ENCODE data around the gene TIGD3. TPM values are rescaled to one million over a fixed set of nuclear protein-coding genes. Genes with fewer than 3 reads are reported as not detected.

TIGD3 gene
- total RNA-seq, 4 donors from 2014 or later = 0.19 to 0.26 (median 0.20) TPM; not detected in 1

DNA sequence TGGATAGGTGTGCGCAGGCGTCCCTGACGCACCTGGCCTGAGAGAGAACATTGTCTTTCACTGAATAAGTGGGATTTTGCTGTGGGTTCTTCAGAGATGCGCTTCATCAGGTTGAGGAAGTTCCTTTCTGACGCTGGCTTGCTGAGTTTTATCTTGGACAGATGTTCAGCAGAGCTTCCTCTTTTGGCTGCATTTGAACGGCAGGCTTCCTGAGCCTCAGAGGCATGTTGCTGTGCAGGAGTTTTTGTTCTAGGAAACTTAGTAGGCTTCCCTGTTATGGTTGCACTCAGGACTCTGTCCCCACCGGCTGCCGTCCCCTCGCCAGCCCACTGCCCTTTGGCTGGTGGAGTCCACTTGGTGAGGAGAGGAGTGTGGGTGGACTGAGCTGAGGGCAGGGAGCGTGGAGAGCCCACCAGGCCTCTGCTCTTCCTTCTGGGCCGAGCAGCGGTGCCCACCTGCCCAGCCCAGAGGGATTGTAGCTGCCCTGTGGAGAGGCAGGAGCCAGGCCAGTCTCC is 49.1 kb downstream of the TIGD3 start:
- TF ChIP-seq POLR2A (IDR thresholded peaks at IDR 0.05) = no peak
- TF ChIP-seq, protein P1, sequence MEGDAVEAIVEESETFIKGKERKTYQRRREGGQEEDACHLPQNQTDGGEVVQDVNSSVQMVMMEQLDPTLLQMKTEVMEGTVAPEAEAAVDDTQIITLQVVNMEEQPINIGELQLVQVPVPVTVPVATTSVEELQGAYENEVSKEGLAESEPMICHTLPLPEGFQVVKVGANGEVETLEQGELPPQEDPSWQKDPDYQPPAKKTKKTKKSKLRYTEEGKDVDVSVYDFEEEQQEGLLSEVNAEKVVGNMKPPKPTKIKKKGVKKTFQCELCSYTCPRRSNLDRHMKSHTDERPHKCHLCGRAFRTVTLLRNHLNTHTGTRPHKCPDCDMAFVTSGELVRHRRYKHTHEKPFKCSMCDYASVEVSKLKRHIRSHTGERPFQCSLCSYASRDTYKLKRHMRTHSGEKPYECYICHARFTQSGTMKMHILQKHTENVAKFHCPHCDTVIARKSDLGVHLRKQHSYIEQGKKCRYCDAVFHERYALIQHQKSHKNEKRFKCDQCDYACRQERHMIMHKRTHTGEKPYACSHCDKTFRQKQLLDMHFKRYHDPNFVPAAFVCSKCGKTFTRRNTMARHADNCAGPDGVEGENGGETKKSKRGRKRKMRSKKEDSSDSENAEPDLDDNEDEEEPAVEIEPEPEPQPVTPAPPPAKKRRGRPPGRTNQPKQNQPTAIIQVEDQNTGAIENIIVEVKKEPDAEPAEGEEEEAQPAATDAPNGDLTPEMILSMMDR (IDR thresholded peaks at IDR 0.05) = no peak
- WGBS, 2 donors = 71 to 81% methylated on average over 12 of the region's 12 CpGs
- DNase-seq (ENCODE audit: low spot score in 2 of 2) = no peak
- H3K4me3 ChIP-seq (ENCODE audit: low read depth, poor library complexity, severe bottlenecking) = no peak overlapping the region
- intact Hi-C loops (cut with DNase I; ENCODE audit: low total_unique reads) = no loop called here

DNA sequence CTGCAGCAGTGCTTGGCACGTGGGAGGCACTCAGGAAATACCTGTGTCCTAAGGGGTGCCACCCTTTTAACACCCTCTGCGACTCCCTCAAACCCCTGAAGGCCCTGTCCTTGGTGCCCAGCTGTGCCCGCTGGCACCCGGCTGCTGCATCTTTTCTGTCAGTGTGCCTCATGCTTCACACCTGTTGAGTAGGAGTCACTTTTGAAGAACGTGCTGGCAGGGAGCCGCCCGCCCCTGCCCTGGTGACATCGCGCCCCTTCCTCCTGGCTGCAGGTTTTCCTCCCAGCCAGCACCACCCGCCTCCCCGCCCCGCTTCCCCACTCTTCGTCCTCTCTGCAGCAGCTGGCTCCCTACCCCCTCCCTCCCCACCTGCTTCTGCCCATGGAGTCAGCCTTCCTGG is 49.7 kb downstream of the TIGD3 start:
- TF ChIP-seq, protein P1 (IDR thresholded peaks at IDR 0.05) = no peak
- no peak for TF ChIP-seq POLR2A (IDR thresholded peaks at IDR 0.05)
- H3K4me3 ChIP-seq (ENCODE audit: low read depth, poor library complexity, severe bottlenecking) = no peak overlapping the region
- intact Hi-C loops (cut with DNase I; ENCODE audit: low total_unique reads) = no loop called here
- no peak for DNase-seq (ENCODE audit: low spot score in 2 of 2)
- 79 to 80% methylated on average over 12 to 13 of the region's 13 CpGs for WGBS, 2 donors

DNA sequence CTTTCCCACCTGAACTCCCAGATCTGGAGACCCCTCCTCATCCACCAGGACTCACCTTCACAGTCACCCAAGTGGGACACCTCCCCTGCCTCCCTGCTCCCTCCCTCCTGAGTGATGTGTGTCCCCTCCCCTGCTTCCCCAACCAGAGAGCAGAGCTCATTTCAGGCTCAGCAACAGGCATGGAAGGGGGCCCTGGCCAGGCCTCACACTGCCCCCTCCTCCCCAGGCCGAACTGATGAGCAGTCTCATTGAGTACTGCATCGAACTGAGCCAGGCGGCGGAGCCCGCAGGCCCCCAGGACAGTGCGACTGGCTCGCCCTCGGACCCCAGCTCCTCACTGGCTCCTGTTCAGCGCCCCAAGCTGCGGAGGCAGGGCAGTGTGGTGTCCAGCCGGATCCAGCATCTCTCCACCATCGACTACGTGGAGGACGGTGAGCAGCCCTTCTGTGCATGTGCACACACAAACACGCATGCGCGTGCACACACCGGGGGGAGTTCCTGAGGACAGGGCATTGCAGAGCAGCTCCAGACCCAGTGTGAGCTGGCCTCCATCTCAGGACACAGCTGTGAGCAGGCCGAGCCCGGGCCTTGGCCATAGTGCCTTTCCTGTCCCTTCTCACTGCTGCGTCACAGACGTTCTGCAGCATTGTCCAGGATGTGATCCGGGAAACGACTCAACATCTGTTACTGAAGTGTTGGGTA is 50.2 kb downstream of the TIGD3 start:
- TF ChIP-seq, protein P1 (IDR thresholded peaks at IDR 0.05) = no peak
- no peak for TF ChIP-seq POLR2A (IDR thresholded peaks at IDR 0.05)
- WGBS, 2 donors = 88 to 93% methylated on average over 22 to 24 of the region's 24 CpGs
- no peak for DNase-seq (ENCODE audit: low spot score in 2 of 2)
- H3K4me3 ChIP-seq (ENCODE audit: low read depth, poor library complexity, severe bottlenecking) = no peak overlapping the region
- intact Hi-C loops (cut with DNase I; ENCODE audit: low total_unique reads) = no loop called here

Other genes with a start within 250 kb of the TIGD3 start
- 100 to 1,000 TPM; 118 to 374 (median 160) TPM for gene TM7SF2, start 242.9 kb upstream of the TIGD3 start, total RNA-seq
- gene ZNHIT2, start 237.1 kb upstream of the TIGD3 start, total RNA-seq = 10 to 100 TPM; 10.7 to 24.9 (median 17.7) TPM
- 1,000 to 10,000 TPM in 2 of 4 donors, 100 to 1,000 TPM in 2; 574 to 1,562 (median 887) TPM for gene FAU, start 232.6 kb upstream of the TIGD3 start, total RNA-seq
- gene MRPL49, start 232.4 kb upstream of the TIGD3 start, total RNA-seq = 100 to 1,000 TPM in 1 of 4 donors, 10 to 100 TPM in 3; 61.0 to 107 (median 82.4) TPM
- 10 to 100 TPM; 21.9 to 60.3 (median 47.8) TPM for gene SYVN1, start 220.2 kb upstream of the TIGD3 start, total RNA-seq
- not detected for gene SPDYC, start 184.5 kb upstream of the TIGD3 start, total RNA-seq
- 100 to 1,000 TPM; 284 to 464 (median 363) TPM for gene CAPN1, start 172.8 kb upstream of the TIGD3 start, total RNA-seq
- 10 to 100 TPM in 1 of 4 donors, 1 to 10 TPM in 3; 6.7 to 11.2 (median 7.6) TPM for gene POLA2, start 92.8 kb upstream of the TIGD3 start, total RNA-seq
- 1 to 10 TPM in 3 of 4 donors, not detected in 1; 2.5 to 4.2 (median 3.4) TPM for gene CDC42EP2, start 39.9 kb upstream of the TIGD3 start, total RNA-seq
- gene DPF2, start 20.9 kb upstream of the TIGD3 start, total RNA-seq = 10 to 100 TPM; 20.6 to 36.4 (median 26.1) TPM
- 1 to 10 TPM; 1.8 to 8.0 (median 5.3) TPM for gene SLC25A45, start 27.9 kb downstream of the TIGD3 start, total RNA-seq
- 100 to 1,000 TPM in 2 of 4 donors, 10 to 100 TPM in 2; 81.8 to 135 (median 112) TPM for gene FRMD8, start 31.9 kb downstream of the TIGD3 start, total RNA-seq
- gene NEAT1, start 68.0 kb downstream of the TIGD3 start, total RNA-seq = 100 to 1,000 TPM; 147 to 645 (median 301) TPM
- over 10,000 TPM in 1 of 4 donors, 1,000 to 10,000 TPM in 3; 5,806 to 14,299 (median 7,416) TPM for gene MALAT1, start 144.3 kb downstream of the TIGD3 start, total RNA-seq
- gene SCYL1, start 170.3 kb downstream of the TIGD3 start, total RNA-seq = 100 to 1,000 TPM in 1 of 4 donors, 10 to 100 TPM in 3; 73.1 to 103 (median 89.5) TPM
- 100 to 1,000 TPM in 2 of 4 donors, 10 to 100 TPM in 2; 71.9 to 113 (median 100) TPM for gene LTBP3, start 203.6 kb downstream of the TIGD3 start, total RNA-seq
- gene ZNRD2, start 215.7 kb downstream of the TIGD3 start, total RNA-seq = 10 to 100 TPM; 41.9 to 62.9 (median 50.6) TPM
- gene FAM89B, start 217.8 kb downstream of the TIGD3 start, total RNA-seq = 10 to 100 TPM; 57.8 to 73.3 (median 61.2) TPM
- 10 to 100 TPM; 40.5 to 71.0 (median 57.3) TPM for gene EHBP1L1, start 221.3 kb downstream of the TIGD3 start, total RNA-seq
- gene KCNK7, start 241.0 kb downstream of the TIGD3 start, total RNA-seq = 100 to 1,000 TPM; 168 to 197 (median 184) TPM

Measured in lower leg skin (tissue), 4 donors.